K562 (cell line): ENCODE results near the gene MAD1L1. TPM values are rescaled to one million over a fixed set of nuclear protein-coding genes. Genes with fewer than 3 reads are reported as not detected.

Experiments used
- ATAC-seq: fragments of 200-7000 bp; cut with Tn5 transposase; 3 replicates; pipeline ENCODE4 v1.9.1; 2020; ENCODE audit warnings: moderate library complexity
- BruUV-seq: library from RNA; stranded (reverse); fragments of 400-500 nt; replicated peaks from 2 replicates; lab custom pipeline; 2021; lab: Mats Ljungman, UMichigan
- CTCF ChIA-PET: fragments of 300-600 bp; formaldehyde crosslinking; extraction: SDS; loops from one replicate; lab custom pipeline; 2021; ENCODE audit warnings: low intra/inter-chr PET ratio; lab: Yijun Ruan, JAX
- POLR2A ChIA-PET: fragments of 300-600, 350-650 bp; sonication (Branson Sonifier 250); formaldehyde crosslinking; extraction: SDS; loops from one replicate; lab custom pipeline; 2021; ENCODE audit warnings: antibody characterized with exemption, inconsistent platforms; lab: Yijun Ruan, JAX
- DNase-seq, 4 experiments: peaks; one replicate each; pipeline versions ENCODE4 v3.0.0 to v3.0.0-alpha.2; 2011 to 2018; ENCODE audit warnings: low spot score in 3 of 4, mixed read lengths in 3 of 4; ENCODE audit errors: extremely low read depth in 1 of 4
- FAIRE-seq: peaks from 2 replicates; lab custom pipeline; 2011; peaks lifted over from hg19 to GRCh38; lab: Jason Lieb, UNC
- H2AFZ ChIP-seq: 2 replicates; pipeline ENCODE4 v1.6.0; 2011; ENCODE audit warnings: low read depth, low read length, control low read depth, inconsistent platforms
- H3K27ac ChIP-seq: fragments of 200-600 bp; 3 replicates; pipeline ENCODE4 v1.8.0; 2011; ENCODE audit warnings: low read depth, mild to moderate bottlenecking, control low read depth, inconsistent platforms, low read length, moderate library complexity, mixed read lengths; ENCODE audit errors: extremely low read depth
- H3K27me3 ChIP-seq, 2 experiments: fragments of 300-600 bp in 1 of 2; 2 replicates in 1 of 2; 3 replicates in 1 of 2; pipeline versions ENCODE4 v1.6.0 to v1.8.0; 2011; ENCODE audit warnings: inconsistent platforms in 2 of 2, low read length in 2 of 2, mild to moderate bottlenecking in 1 of 2, mixed read lengths in 1 of 2, moderate library complexity in 1 of 2; ENCODE audit not compliant: control insufficient read depth in 2 of 2, insufficient read depth in 2 of 2
- H3K36me3 ChIP-seq: fragments of 300-600 bp; 3 replicates; pipeline ENCODE4 v1.8.0; 2011; ENCODE audit warnings: mild to moderate bottlenecking, low read length, inconsistent platforms; ENCODE audit not compliant: control insufficient read depth, insufficient read depth
- H3K4me1 ChIP-seq, 2 experiments: fragments of 200-600 bp in 1 of 2; replicated peaks in 1 of 2; 2 replicates in 1 of 2; 3 replicates in 1 of 2; pipeline versions ENCODE4 v1.5.1 to v1.8.0; 2011; ENCODE audit warnings: inconsistent platforms in 2 of 2, low read length in 2 of 2, mild to moderate bottlenecking in 1 of 2, mixed read lengths in 1 of 2, moderate library complexity in 1 of 2; ENCODE audit not compliant: control insufficient read depth in 2 of 2, insufficient read depth in 2 of 2
- H3K4me2 ChIP-seq: 2 replicates; pipeline ENCODE4 v1.6.1; 2011; ENCODE audit warnings: low read length, control low read depth, inconsistent platforms, mixed read lengths; ENCODE audit not compliant: insufficient read depth
- H3K4me3 ChIP-seq: fragments of 200-600 bp; sonication (generic), shearing (Covaris generic); 2 replicates; pipeline ENCODE4 v1.5.1; 2016; ENCODE audit warnings: control low read depth, inconsistent platforms
- H3K79me2 ChIP-seq: fragments of 200-600 bp; 3 replicates; pipeline ENCODE4 v1.8.0; 2011; ENCODE audit warnings: low read length, inconsistent platforms; ENCODE audit not compliant: control insufficient read depth, insufficient read depth
- H3K9ac ChIP-seq, 2 experiments: 2 replicates each; pipeline versions ENCODE4 v1.6.0 to v1.6.1; 2011; ENCODE audit warnings: low read depth in 2 of 2, low read length in 2 of 2, control low read depth in 1 of 2, inconsistent platforms in 1 of 2, mild to moderate bottlenecking in 1 of 2, mixed read lengths in 1 of 2; ENCODE audit not compliant: insufficient read depth in 1 of 2
- H3K9me1 ChIP-seq: one replicate; pipeline ENCODE4 v1.6.0; 2011; ENCODE audit warnings: inconsistent platforms, mild to moderate bottlenecking, low read length, moderate library complexity; ENCODE audit not compliant: control insufficient read depth, insufficient read depth
- H3K9me3 ChIP-seq: replicated peaks from 2 replicates; pipeline ENCODE4 v1.5.1; 2011; ENCODE audit warnings: low read depth, low read length, inconsistent platforms; ENCODE audit not compliant: control insufficient read depth, insufficient read depth
- H4K20me1 ChIP-seq: replicated peaks from 2 replicates; pipeline ENCODE4 v1.6.1; 2011; ENCODE audit warnings: low read length, inconsistent platforms, mixed read lengths; ENCODE audit not compliant: control insufficient read depth, insufficient read depth
- CCNT2 ChIP-seq: IDR thresholded peaks from 2 replicates; pipeline ENCODE4 v1.6.1; 2011; ENCODE audit warnings: borderline replicate concordance, low read depth, mild to moderate bottlenecking, moderate library complexity, mixed read lengths, low read length; ENCODE audit not compliant: insufficient read length; ENCODE audit errors: extremely low read depth
- CUX1 ChIP-seq: fragments of 200-800 bp; sonication (Bioruptor generic); IDR thresholded peaks from 2 replicates; pipeline ENCODE4 v1.6.1; 2016; ENCODE audit warnings: missing genetic modification characterization, missing compliant biosample characterization
- DACH1 ChIP-seq: fragments of 450-650 bp; IDR thresholded peaks from 2 replicates; pipeline ENCODE4 v1.6.1; 2018; ENCODE audit not compliant: partially characterized antibody
- ELF4 ChIP-seq: fragments of 450-650 bp; formaldehyde crosslinking; IDR thresholded peaks from 2 replicates; pipeline ENCODE4 v1.4.0; 2022; ENCODE audit warnings: missing genetic modification characterization
- IRF2 ChIP-seq: sonication (generic); formaldehyde crosslinking; IDR thresholded peaks from 2 replicates; pipeline ENCODE4 v1.8.1; 2022; ENCODE audit warnings: mild to moderate bottlenecking, missing genetic modification reagents
- MCM2 ChIP-seq: fragments of 450-650 bp; IDR thresholded peaks from 2 replicates; pipeline ENCODE4 v1.6.1; 2017; ENCODE audit warnings: low read depth, mild to moderate bottlenecking
- NFRKB ChIP-seq: fragments of 450-650 bp; IDR thresholded peaks from 2 replicates; pipeline ENCODE4 v1.6.1; 2016; ENCODE audit warnings: low read depth
- POLR2H ChIP-seq: IDR thresholded peaks from 2 replicates; pipeline ENCODE4 v1.6.1; 2016; ENCODE audit warnings: missing genetic modification characterization, low read depth, mild to moderate bottlenecking, control low read depth, missing compliant biosample characterization, moderate library complexity
- POLR3G ChIP-seq: IDR thresholded peaks from 2 replicates; pipeline ENCODE4 v1.6.1; 2011; ENCODE audit not compliant: insufficient read length, insufficient replicate concordance; ENCODE audit errors: extremely low read depth
- RBM22 ChIP-seq: fragments of 200-400 bp; formaldehyde crosslinking; IDR thresholded peaks from 2 replicates; pipeline ENCODE4 v1.6.1; 2018; ENCODE audit warnings: low read length, low read depth; ENCODE audit not compliant: poor library complexity, severe bottlenecking
- TBP ChIP-seq: optimal IDR thresholded peaks from 2 replicates; pipeline ENCODE3; 2011; ENCODE audit warnings: low read depth, low read length, improper control_type of control experiment
- THRAP3 ChIP-seq: fragments of 450-650 bp; IDR thresholded peaks from 2 replicates; pipeline ENCODE4 v1.6.1; 2016; ENCODE audit warnings: mild to moderate bottlenecking, inconsistent platforms, borderline replicate concordance
- ZBTB33 ChIP-seq: sonication (generic); formaldehyde crosslinking; IDR thresholded peaks from 2 replicates; pipeline ENCODE4 v1.8.1; 2023; ENCODE audit warnings: mild to moderate bottlenecking, missing genetic modification reagents
- ZNF217 ChIP-seq: sonication (generic); formaldehyde crosslinking; IDR thresholded peaks from 2 replicates; pipeline ENCODE4 v1.8.0; 2022; ENCODE audit warnings: mild to moderate bottlenecking, missing genetic modification reagents
- ZNF239 ChIP-seq: fragments of 250-450 bp; sonication (Bioruptor Pico); IDR thresholded peaks from 2 replicates; pipeline ENCODE4 v1.4.0; 2020; ENCODE audit warnings: mild to moderate bottlenecking
- ZNF316 ChIP-seq: fragments of 450-650 bp; IDR thresholded peaks from 2 replicates; pipeline ENCODE4 v1.6.1; 2016
- WGBS: fragments of 100-300 bp; shearing (Covaris generic); methylation state at CpG from one replicate; pipeline ENCODE4 v1.1.6; 2016; ENCODE audit warnings: low coverage, mixed read lengths; ENCODE audit not compliant: insufficient coverage; ENCODE audit errors: missing lambda C conversion rate; 5-methylcytosine and 5-hydroxymethylcytosine counted together
- in situ Hi-C: fragments of 300-500 bp; cut with MboI; formaldehyde crosslinking; loops from 4 replicates; pipeline ENCODE4 v1.15.0; 2018; ENCODE audit warnings: inconsistent platforms, mixed read lengths
- intact Hi-C: fragments of 100-400 bp; cut with micrococcal nuclease; formaldehyde crosslinking; loops from 2 replicates; pipeline ENCODE4 v1.14.2; 2022
- polyA plus RNA-seq, 8 experiments: library from polyadenylated mRNA; depleted of rRNA in 4 of 8; stranded (reverse) in 5 of 8; unstranded in 3 of 8; fragments of >200 nt; fragmentation: Nextera tagmentation in 2 of 8; fragmentation: Illumina TruSeq in 1 of 8; extraction: Ambion mirVana in 2 of 8; extraction: Trizol in 1 of 8; gene quantifications; 2 replicates each; pipeline versions ENCODE4 v1.2.1 to v1.2.3, GENCODE V29; 2011 to 2014; ENCODE audit warnings: inconsistent platforms in 1 of 8, missing spikeins in 1 of 8
- total RNA-seq, 7 experiments: library from RNA; depleted of rRNA in 6 of 7; stranded (reverse); fragments of >200 nt in 6 of 7; fragmentation: Illumina TruSeq in 2 of 7; extraction: Trizol in 2 of 7; gene quantifications; 2 replicates each; pipeline versions ENCODE4 v1.2.1 to v1.2.3, GENCODE V29; 2011 to 2021; ENCODE audit warnings: low replicate concordance in 1 of 7

Gene MAD1L1
- total and polyA plus RNA-seq, 9 of the 15 experiments (the other 6 are each of a cell fraction or from before 2014, with no cell fraction given): 1.7 to 89.7 (median 18.0) TPM

DNA sequence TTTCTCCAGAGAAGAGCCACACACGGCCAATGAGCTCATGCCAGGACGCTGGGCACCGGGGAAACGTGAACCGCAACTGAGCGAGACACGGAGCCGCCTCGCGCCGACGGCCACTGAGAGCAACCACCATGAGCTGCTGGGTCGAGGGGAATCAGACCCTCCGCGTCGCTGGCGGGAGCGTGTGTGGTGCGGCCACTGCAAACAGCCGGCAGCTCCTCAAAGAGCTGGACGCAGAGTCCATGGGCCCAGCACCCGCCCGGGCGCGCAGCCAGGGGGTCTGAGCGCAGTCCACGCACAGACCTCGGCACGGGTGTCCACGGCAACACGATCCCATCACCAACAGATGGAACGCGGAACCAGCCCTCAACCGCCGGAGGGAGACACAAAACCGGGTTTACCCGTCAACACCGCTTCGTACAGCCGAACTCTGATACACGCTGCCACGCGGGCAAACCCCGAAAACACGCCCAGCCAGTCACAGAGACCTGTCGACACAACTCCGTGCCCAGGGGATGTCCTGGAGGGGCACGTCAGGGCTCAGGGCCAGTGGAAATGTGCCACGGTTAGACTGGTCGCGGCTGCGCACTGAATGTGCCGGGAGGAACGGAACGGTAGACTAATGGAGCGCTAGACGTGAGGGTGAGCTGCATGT lies 415.6 kb downstream of the MAD1L1 start:
- ATAC-seq (no peak), FAIRE-seq (no peak), DNase-seq (no peak)
- no TSS peak for BruUV-seq
- Histone ChIP-seq H3K36me3 (peaks cover 16% of the 10 kb centered on the region; the same call in 2 of the 3 replicates), H3K4me2 (no peak overlapping the region), H3K9me1 (no peaks in the 10 kb centered on the region), H2AFZ (no peak overlapping the region), H4K20me1 (no peaks in the 10 kb centered on the region), H3K9me3 (no peaks in the 10 kb centered on the region), H3K27me3 (no peaks in the 10 kb centered on the region), H3K9ac (no peak overlapping the region; a peak in 1 of 4 replicates), H3K27ac (no peak overlapping the region), H3K4me1 (peaks cover 0 to 62% of the 10 kb centered on the region in 2 experiments; a peak in 3 of 5 replicates), H3K79me2 (no peaks in the 10 kb centered on the region), H3K4me3 (no peak overlapping the region)
- intact Hi-C loops (no loop called here), in situ Hi-C loops (no loop called here)
- ChIA-PET POLR2A (no interaction called here), CTCF (no interaction called here)
- WGBS: 94% methylated on average over 46 of the region's 57 CpGs
- peak; percentile 44; the same call in 1 of the 2 replicates for TF ChIP-seq ZBTB33
- no peak for TF ChIP-seq IRF2
- TF ChIP-seq POLR2H (tag): no peak
- no peak for TF ChIP-seq DACH1
- no peak for TF ChIP-seq POLR3G
- TF ChIP-seq CCNT2: no peak
- TF ChIP-seq THRAP3: no peak
- TF ChIP-seq NFRKB: no peak
- peak; percentile 59 for TF ChIP-seq RBM22
- TF ChIP-seq ZNF316: no peak
- no peak for TF ChIP-seq TBP
- no peak for TF ChIP-seq ELF4 (CRISPR knock-in tag)
- no peak for TF ChIP-seq ZNF239
- TF ChIP-seq CUX1 (CRISPR knock-in tag): no peak
- no peak for TF ChIP-seq MCM2
- no peak for TF ChIP-seq ZNF217 (CRISPR knock-in tag)
